ENCODE results near the gene NPM1.

The NPM1 gene

DNA sequence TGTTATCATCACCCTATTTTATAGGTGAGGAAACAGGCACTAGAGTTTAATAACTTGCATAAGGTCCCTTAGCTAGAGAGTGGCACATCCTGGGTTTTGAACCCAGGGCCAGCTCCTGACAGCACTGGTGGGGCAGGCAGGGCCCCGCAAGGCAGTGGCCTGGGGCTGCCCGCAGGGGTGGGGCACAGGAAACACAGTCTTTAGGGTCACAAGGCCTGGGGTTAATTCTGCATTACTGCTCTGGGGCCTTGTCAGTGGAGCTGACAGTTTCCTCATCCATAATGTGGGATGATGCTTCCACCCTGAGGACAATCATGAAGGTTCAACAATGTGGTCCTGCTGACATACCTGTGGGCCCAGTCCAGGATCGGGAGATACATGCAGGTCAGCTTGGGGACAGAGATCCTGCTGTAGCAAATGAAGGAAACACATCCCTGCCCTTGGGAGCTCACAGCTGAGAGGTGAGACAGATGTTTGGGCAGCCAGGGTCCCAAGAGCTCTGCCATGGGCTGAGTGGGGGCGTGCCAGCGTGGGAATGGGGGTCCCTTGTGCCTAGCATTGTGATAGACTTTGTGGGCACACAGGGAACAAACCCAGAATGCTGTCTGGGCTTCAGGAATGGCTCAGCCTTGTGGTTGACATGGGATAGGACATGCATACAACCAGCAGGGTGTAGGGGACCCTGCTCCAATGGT is 46.5 kb downstream of the NPM1 start:
- Histone ChIP-seq H4K91ac (ENCODE audit: low read depth, low read length) (no peak overlapping the region), H3K27ac (ENCODE audit: low read depth, low read length) (no peak overlapping the region), H3K4ac (ENCODE audit: low read depth, low read length) (no peak overlapping the region), H3K79me2 (ENCODE audit: control insufficient read depth, insufficient read depth, low read length, poor library complexity) (no peaks in the 10 kb centered on the region), H3K9me3 (ENCODE audit: insufficient read depth, low read depth, low read length) (no peaks in the 10 kb centered on the region), H2AFZ (ENCODE audit: insufficient read depth, low read length, poor library complexity) (no peak overlapping the region), H2BK120ac (ENCODE audit: insufficient read depth, low read length, poor library complexity) (no peak overlapping the region), H3K27me3 (ENCODE audit: insufficient read depth, low read length) (no peaks in the 10 kb centered on the region), H3K23ac (ENCODE audit: low read length) (no peak overlapping the region), H2BK5ac (ENCODE audit: low read depth, low read length, poor library complexity) (no peak overlapping the region), H2BK12ac (ENCODE audit: low read length) (no peak overlapping the region), H3K18ac (ENCODE audit: low read length) (no peak overlapping the region), H3K79me1 (ENCODE audit: low read length) (no peaks in the 10 kb centered on the region), H4K12ac (ENCODE audit: low read depth, low read length) (no peak overlapping the region), H3K4me3 (ENCODE audit: low read depth, low read length) (no peak overlapping the region), H3K14ac (ENCODE audit: low read length) (no peak overlapping the region), H3K36me3 (ENCODE audit: control insufficient read depth in 1 of 2, insufficient read depth in 2 of 2, low read length in 2 of 2) (peaks cover 0 to 2% of the 10 kb centered on the region in 2 experiments), H3K4me1 (ENCODE audit: control insufficient read depth in 1 of 2, insufficient read depth in 2 of 2, low read length in 2 of 2) (peaks cover 6 to 10% of the 10 kb centered on the region in 2 experiments), H3K9ac (ENCODE audit: low read length) (no peak overlapping the region), H3K4me2 (ENCODE audit: low read length) (no peak overlapping the region), H2AK5ac (ENCODE audit: low read length) (no peak overlapping the region), H4K8ac (ENCODE audit: low read depth, low read length) (no peak overlapping the region)
- DNase-seq, result no peak
- no CpG with 5 or more reads among the region's 5 CpGs for WGBS (ENCODE audit: extremely low coverage, insufficient coverage, insufficient read length)

DNA sequence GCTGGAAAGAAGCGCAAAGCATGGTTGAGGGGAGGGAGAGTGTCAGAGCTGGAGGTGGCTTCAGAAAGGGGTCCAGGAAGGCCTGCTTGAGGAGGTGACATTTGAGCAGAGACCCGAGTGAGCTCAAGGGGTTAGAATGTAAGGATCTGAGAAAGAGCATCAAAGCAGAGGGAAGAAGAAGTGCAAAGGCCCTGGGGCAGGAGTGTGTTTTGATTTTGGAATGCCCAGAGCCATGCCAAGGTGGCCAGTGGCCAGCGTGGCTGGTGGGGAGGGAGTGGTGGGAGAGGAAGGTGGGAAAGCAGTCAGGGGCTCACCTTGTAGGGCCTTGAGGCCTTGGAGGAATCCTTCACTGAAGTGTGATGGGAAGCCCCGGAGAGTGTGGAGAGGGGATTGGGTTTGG is 47.2 kb downstream of the NPM1 start:
- peaks cover 6 to 10% of the 10 kb centered on the region in 2 experiments for H3K4me1 ChIP-seq (ENCODE audit: control insufficient read depth in 1 of 2, insufficient read depth in 2 of 2, low read length in 2 of 2)
- DNase-seq, result no peak
- H4K12ac ChIP-seq (ENCODE audit: low read depth, low read length), result no peak overlapping the region
- WGBS (ENCODE audit: extremely low coverage, insufficient coverage, insufficient read length), result no CpG with 5 or more reads among the region's 4 CpGs
- H3K27me3 ChIP-seq (ENCODE audit: insufficient read depth, low read length), result no peaks in the 10 kb centered on the region
- H3K36me3 ChIP-seq (ENCODE audit: control insufficient read depth in 1 of 2, insufficient read depth in 2 of 2, low read length in 2 of 2), result peaks cover 0 to 2% of the 10 kb centered on the region in 2 experiments
- H3K9ac ChIP-seq (ENCODE audit: low read length), result no peak overlapping the region
- H2AFZ ChIP-seq (ENCODE audit: insufficient read depth, low read length, poor library complexity), result no peak overlapping the region
- H4K8ac ChIP-seq (ENCODE audit: low read depth, low read length), result no peak overlapping the region
- no peaks in the 10 kb centered on the region for H3K79me2 ChIP-seq (ENCODE audit: control insufficient read depth, insufficient read depth, low read length, poor library complexity)
- H3K4me2 ChIP-seq (ENCODE audit: low read length), result no peak overlapping the region
- no peak overlapping the region for H3K27ac ChIP-seq (ENCODE audit: low read depth, low read length)
- H3K23ac ChIP-seq (ENCODE audit: low read length), result no peak overlapping the region
- H3K18ac ChIP-seq (ENCODE audit: low read length), result no peak overlapping the region
- no peak overlapping the region for H4K91ac ChIP-seq (ENCODE audit: low read depth, low read length)
- no peak overlapping the region for H2BK5ac ChIP-seq (ENCODE audit: low read depth, low read length, poor library complexity)
- H3K79me1 ChIP-seq (ENCODE audit: low read length), result no peaks in the 10 kb centered on the region
- H3K9me3 ChIP-seq (ENCODE audit: insufficient read depth, low read depth, low read length), result no peaks in the 10 kb centered on the region
- H3K4me3 ChIP-seq (ENCODE audit: low read depth, low read length), result no peak overlapping the region
- H3K14ac ChIP-seq (ENCODE audit: low read length), result no peak overlapping the region
- H2AK5ac ChIP-seq (ENCODE audit: low read length), result no peak overlapping the region
- no peak overlapping the region for H3K4ac ChIP-seq (ENCODE audit: low read depth, low read length)
- H2BK120ac ChIP-seq (ENCODE audit: insufficient read depth, low read length, poor library complexity), result no peak overlapping the region
- H2BK12ac ChIP-seq (ENCODE audit: low read length), result no peak overlapping the region

DNA sequence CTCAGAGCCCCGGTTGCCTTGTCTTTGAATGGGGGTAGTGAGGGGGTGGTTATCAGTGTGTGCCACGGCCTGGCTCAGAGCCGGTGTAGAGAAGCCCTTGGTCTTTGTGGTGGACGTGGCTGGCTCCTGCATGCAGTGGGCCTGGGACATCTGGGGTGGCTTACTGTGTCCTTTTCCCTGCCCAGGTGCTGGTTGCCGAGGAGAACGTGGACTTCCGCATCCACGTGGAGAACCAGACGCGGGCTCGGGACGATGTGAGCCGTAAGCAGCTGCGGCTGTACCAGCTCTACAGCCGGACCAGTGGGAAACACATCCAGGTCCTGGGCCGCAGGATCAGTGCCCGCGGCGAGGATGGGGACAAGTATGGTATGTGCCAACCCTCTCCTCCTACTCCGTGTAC is 48.3 kb downstream of the NPM1 start:
- H3K4me3 ChIP-seq (ENCODE audit: low read depth, low read length), result no peak overlapping the region
- no peak overlapping the region for H4K8ac ChIP-seq (ENCODE audit: low read depth, low read length)
- no peak overlapping the region for H2AFZ ChIP-seq (ENCODE audit: insufficient read depth, low read length, poor library complexity)
- H2BK5ac ChIP-seq (ENCODE audit: low read depth, low read length, poor library complexity), result no peak overlapping the region
- no peak overlapping the region for H3K4ac ChIP-seq (ENCODE audit: low read depth, low read length)
- H3K27ac ChIP-seq (ENCODE audit: low read depth, low read length), result no peak overlapping the region
- no peak overlapping the region for H3K4me2 ChIP-seq (ENCODE audit: low read length)
- no peaks in the 10 kb centered on the region for H3K79me1 ChIP-seq (ENCODE audit: low read length)
- H3K18ac ChIP-seq (ENCODE audit: low read length), result no peak overlapping the region
- H3K4me1 ChIP-seq (ENCODE audit: control insufficient read depth in 1 of 2, insufficient read depth in 2 of 2, low read length in 2 of 2), result peaks cover 6 to 10% of the 10 kb centered on the region in 2 experiments
- no peak overlapping the region for H3K9ac ChIP-seq (ENCODE audit: low read length)
- no peak for DNase-seq
- no peaks in the 10 kb centered on the region for H3K79me2 ChIP-seq (ENCODE audit: control insufficient read depth, insufficient read depth, low read length, poor library complexity)
- H2AK5ac ChIP-seq (ENCODE audit: low read length), result no peak overlapping the region
- no peak overlapping the region for H2BK120ac ChIP-seq (ENCODE audit: insufficient read depth, low read length, poor library complexity)
- no peaks in the 10 kb centered on the region for H3K27me3 ChIP-seq (ENCODE audit: insufficient read depth, low read length)
- no peak overlapping the region for H4K12ac ChIP-seq (ENCODE audit: low read depth, low read length)
- peaks cover 0 to 2% of the 10 kb centered on the region in 2 experiments for H3K36me3 ChIP-seq (ENCODE audit: control insufficient read depth in 1 of 2, insufficient read depth in 2 of 2, low read length in 2 of 2)
- no peaks in the 10 kb centered on the region for H3K9me3 ChIP-seq (ENCODE audit: insufficient read depth, low read depth, low read length)
- no peak overlapping the region for H3K14ac ChIP-seq (ENCODE audit: low read length)
- no peak overlapping the region for H4K91ac ChIP-seq (ENCODE audit: low read depth, low read length)
- no peak overlapping the region for H3K23ac ChIP-seq (ENCODE audit: low read length)
- WGBS (ENCODE audit: extremely low coverage, insufficient coverage, insufficient read length), result no CpG with 5 or more reads among the region's 20 CpGs
- no peak overlapping the region for H2BK12ac ChIP-seq (ENCODE audit: low read length)

DNA sequence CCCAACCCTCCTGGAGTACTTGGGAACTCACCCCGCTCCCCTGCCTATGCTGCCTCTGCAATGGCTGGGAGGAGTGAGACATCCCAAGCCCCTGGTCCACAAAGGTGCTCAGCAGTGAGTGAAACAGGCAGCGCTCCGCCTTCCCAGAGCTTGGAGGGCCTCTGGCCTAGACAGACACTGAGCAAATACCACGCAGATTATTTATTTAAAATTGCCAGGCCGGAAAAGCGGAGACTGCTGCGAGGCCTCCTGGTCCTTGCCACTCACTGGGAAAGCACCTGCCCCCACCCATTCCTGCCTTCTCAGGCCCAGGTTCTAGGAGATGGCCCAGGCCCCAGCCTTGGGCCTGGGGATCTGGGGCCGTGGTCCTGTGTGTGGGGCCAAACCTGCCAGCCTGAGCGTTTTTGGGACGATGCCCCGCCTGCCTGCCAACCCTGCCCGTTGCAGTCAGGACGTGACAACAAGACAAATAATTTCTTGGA is 49.2 kb downstream of the NPM1 start:
- no peak overlapping the region for H3K4ac ChIP-seq (ENCODE audit: low read depth, low read length)

More for the DNA sequence above, 49.2 kb downstream of the NPM1 start:
- Histone ChIP-seq H2AFZ (ENCODE audit: insufficient read depth, low read length, poor library complexity) (no peak overlapping the region), H4K8ac (ENCODE audit: low read depth, low read length) (no peak overlapping the region), H3K4me2 (ENCODE audit: low read length) (no peak overlapping the region), H3K27ac (ENCODE audit: low read depth, low read length) (no peak overlapping the region), H2BK120ac (ENCODE audit: insufficient read depth, low read length, poor library complexity) (no peak overlapping the region), H3K79me1 (ENCODE audit: low read length) (no peaks in the 10 kb centered on the region), H4K12ac (ENCODE audit: low read depth, low read length) (no peak overlapping the region), H3K9ac (ENCODE audit: low read length) (no peak overlapping the region), H3K14ac (ENCODE audit: low read length) (no peak overlapping the region), H3K36me3 (ENCODE audit: control insufficient read depth in 1 of 2, insufficient read depth in 2 of 2, low read length in 2 of 2) (peaks cover 0 to 2% of the 10 kb centered on the region in 2 experiments), H3K23ac (ENCODE audit: low read length) (no peak overlapping the region), H3K4me1 (ENCODE audit: control insufficient read depth in 1 of 2, insufficient read depth in 2 of 2, low read length in 2 of 2) (peaks cover 6 to 10% of the 10 kb centered on the region in 2 experiments), H2BK12ac (ENCODE audit: low read length) (no peak overlapping the region), H2AK5ac (ENCODE audit: low read length) (no peak overlapping the region), H3K18ac (ENCODE audit: low read length) (no peak overlapping the region), H2BK5ac (ENCODE audit: low read depth, low read length, poor library complexity) (no peak overlapping the region), H3K4me3 (ENCODE audit: low read depth, low read length) (no peak overlapping the region), H3K9me3 (ENCODE audit: insufficient read depth, low read depth, low read length) (peaks cover 1% of the 10 kb centered on the region), H3K79me2 (ENCODE audit: control insufficient read depth, insufficient read depth, low read length, poor library complexity) (no peaks in the 10 kb centered on the region), H4K91ac (ENCODE audit: low read depth, low read length) (no peak overlapping the region), H3K27me3 (ENCODE audit: insufficient read depth, low read length) (no peaks in the 10 kb centered on the region)
- no CpG with 5 or more reads among the region's 13 CpGs for WGBS (ENCODE audit: extremely low coverage, insufficient coverage, insufficient read length)
- no peak for DNase-seq
